HepG2 (cell line): ENCODE results near the gene P2RY11. TPM values are rescaled to one million over a fixed set of nuclear protein-coding genes. Genes with fewer than 3 reads are reported as not detected.

Experiments used
- ATF1 ChIP-seq: IDR thresholded peaks from 2 replicates; pipeline ENCODE4 v1.6.1; 2016; ENCODE audit warnings: mild to moderate bottlenecking, control low read depth
- BCL6 ChIP-seq: IDR thresholded peaks from 2 replicates; pipeline ENCODE4 v1.6.1; 2016; ENCODE audit warnings: missing genetic modification reagents, missing compliant biosample characterization
- BORCS8-MEF2B ChIP-seq: sonication (generic); formaldehyde crosslinking; IDR thresholded peaks from 2 replicates; pipeline ENCODE4 v1.8.0; 2022; ENCODE audit warnings: mild to moderate bottlenecking, missing genetic modification reagents
- HDAC6 ChIP-seq: fragments of 200-600 bp; sonication (generic); IDR thresholded peaks from 2 replicates; pipeline ENCODE4 v1.7.0; 2017; ENCODE audit warnings: mild to moderate bottlenecking, antibody characterized with exemption, low read length, low read depth
- ISX ChIP-seq: sonication (generic); formaldehyde crosslinking; conservative IDR thresholded peaks from 2 replicates; pipeline ENCODE4 v1.5.0; 2020; ENCODE audit warnings: missing genetic modification reagents
- MAFK ChIP-seq, 2 experiments: IDR thresholded peaks in 1 of 2; conservative IDR thresholded peaks in 1 of 2; 2 replicates each; pipeline ENCODE4 v1.6.1; 2011; ENCODE audit warnings: improper control_type of control experiment in 2 of 2, low read length in 2 of 2
- MAZ ChIP-seq, 2 experiments: sonication (generic) in 1 of 2; formaldehyde crosslinking in 1 of 2; IDR thresholded peaks; 2 replicates each; pipeline versions ENCODE4 v1.5.0 to v1.6.1; 2012 to 2020; ENCODE audit warnings: low read depth in 2 of 2, mild to moderate bottlenecking in 2 of 2, borderline replicate concordance in 1 of 2, improper control_type of control experiment in 1 of 2, low read length in 1 of 2, missing genetic modification reagents in 1 of 2, moderate library complexity in 1 of 2
- MED13 ChIP-seq: sonication (generic); formaldehyde crosslinking; IDR thresholded peaks from 2 replicates; pipeline ENCODE4 v1.5.0; 2020; ENCODE audit warnings: missing genetic modification reagents
- MTF1 ChIP-seq: sonication (generic); formaldehyde crosslinking; IDR thresholded peaks from 2 replicates; pipeline ENCODE4 v1.5.0; 2020; ENCODE audit warnings: missing genetic modification reagents
- NFE2L1 ChIP-seq: sonication (generic); formaldehyde crosslinking; IDR thresholded peaks from 2 replicates; pipeline ENCODE4 v1.4.0; 2020; ENCODE audit warnings: missing genetic modification reagents, mild to moderate bottlenecking, borderline replicate concordance
- TBX3 ChIP-seq: fragments of 450-650 bp; IDR thresholded peaks from 2 replicates; pipeline ENCODE4 v1.6.1; 2017; ENCODE audit warnings: antibody characterized with exemption, mild to moderate bottlenecking, inconsistent platforms, borderline replicate concordance
- ZIK1 ChIP-seq: sonication (generic); formaldehyde crosslinking; IDR thresholded peaks from 2 replicates; pipeline ENCODE4 v1.5.0; 2020; ENCODE audit warnings: mild to moderate bottlenecking, low read depth, missing genetic modification reagents, borderline replicate concordance
- ZNF354B ChIP-seq: sonication (generic); formaldehyde crosslinking; IDR thresholded peaks from 2 replicates; pipeline ENCODE4 v1.8.0; 2022; ENCODE audit warnings: mild to moderate bottlenecking, missing genetic modification reagents
- ZNF557 ChIP-seq: sonication (generic); formaldehyde crosslinking; IDR thresholded peaks from 2 replicates; pipeline ENCODE4 v1.4.0; 2020; ENCODE audit warnings: missing genetic modification reagents
- ZNF703 ChIP-seq: sonication (generic); formaldehyde crosslinking; IDR thresholded peaks from 2 replicates; pipeline ENCODE4 v1.5.1; 2020; ENCODE audit warnings: missing genetic modification reagents, mild to moderate bottlenecking, moderate library complexity, borderline replicate concordance
- polyA plus RNA-seq, 8 experiments: library from polyadenylated mRNA; depleted of rRNA in 3 of 8; stranded (reverse) in 7 of 8; unstranded in 1 of 8; fragments of >200 nt; fragmentation: Illumina TruSeq in 4 of 8; extraction: Trizol in 4 of 8; gene quantifications; 2 replicates each; pipeline versions ENCODE4 v1.2.1 to v1.2.3, GENCODE V29; 2011 to 2016; ENCODE audit warnings: low read depth in 4 of 8, missing spikeins in 1 of 8, mixed read lengths in 1 of 8; ENCODE audit not compliant: insufficient read depth in 1 of 8
- total RNA-seq, 5 experiments: library from RNA; depleted of rRNA; stranded (reverse); fragments of >200 nt; fragmentation: Illumina TruSeq; extraction: Trizol; gene quantifications; 2 replicates each; pipeline ENCODE4 v1.2.3, GENCODE V29; 2016; ENCODE audit warnings: low read depth in 1 of 5
- TF ChIP-seq, protein P1 (sequence below): sonication (generic); formaldehyde crosslinking; IDR thresholded peaks from 2 replicates; pipeline ENCODE4 v1.4.0; 2020; ENCODE audit warnings: missing genetic modification reagents
- TF ChIP-seq, protein P2 (sequence below): sonication (generic); formaldehyde crosslinking; IDR thresholded peaks from 2 replicates; pipeline ENCODE4 v1.4.0; 2020; ENCODE audit warnings: mild to moderate bottlenecking, missing genetic modification reagents
- TF ChIP-seq, protein P3 (sequence below): sonication (generic); formaldehyde crosslinking; IDR thresholded peaks from 2 replicates; pipeline ENCODE4 v1.5.1; 2020; ENCODE audit warnings: missing genetic modification reagents, mild to moderate bottlenecking, borderline replicate concordance

Gene P2RY11
- total and polyA plus RNA-seq, 2 of the 13 experiments (the other 11 are each of a cell fraction or from before 2014, with no cell fraction given): 4.0 to 7.8 TPM

DNA sequence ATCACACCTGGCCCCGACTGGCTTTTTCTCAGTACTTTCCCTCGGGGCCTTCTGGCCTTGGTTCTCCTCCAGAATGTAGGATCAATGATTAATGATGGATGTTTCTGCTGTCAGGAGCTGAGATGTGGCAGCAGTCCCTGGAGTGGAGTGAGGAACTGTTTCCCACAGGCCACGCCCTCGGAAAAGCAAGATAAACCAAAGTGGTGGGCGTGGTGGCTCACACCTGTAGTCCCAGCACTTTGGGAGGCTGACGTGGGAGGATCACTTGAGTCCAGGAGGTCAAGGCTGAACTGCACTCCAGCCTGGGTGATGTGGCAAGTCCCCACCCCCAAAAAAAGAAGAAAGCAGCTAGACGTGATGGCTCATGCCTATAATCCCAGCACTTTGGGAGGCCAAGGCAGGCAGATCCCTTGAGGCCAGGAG lies 32.5 kb upstream of the P2RY11 start (continued):
- TF ChIP-seq, protein P1, sequence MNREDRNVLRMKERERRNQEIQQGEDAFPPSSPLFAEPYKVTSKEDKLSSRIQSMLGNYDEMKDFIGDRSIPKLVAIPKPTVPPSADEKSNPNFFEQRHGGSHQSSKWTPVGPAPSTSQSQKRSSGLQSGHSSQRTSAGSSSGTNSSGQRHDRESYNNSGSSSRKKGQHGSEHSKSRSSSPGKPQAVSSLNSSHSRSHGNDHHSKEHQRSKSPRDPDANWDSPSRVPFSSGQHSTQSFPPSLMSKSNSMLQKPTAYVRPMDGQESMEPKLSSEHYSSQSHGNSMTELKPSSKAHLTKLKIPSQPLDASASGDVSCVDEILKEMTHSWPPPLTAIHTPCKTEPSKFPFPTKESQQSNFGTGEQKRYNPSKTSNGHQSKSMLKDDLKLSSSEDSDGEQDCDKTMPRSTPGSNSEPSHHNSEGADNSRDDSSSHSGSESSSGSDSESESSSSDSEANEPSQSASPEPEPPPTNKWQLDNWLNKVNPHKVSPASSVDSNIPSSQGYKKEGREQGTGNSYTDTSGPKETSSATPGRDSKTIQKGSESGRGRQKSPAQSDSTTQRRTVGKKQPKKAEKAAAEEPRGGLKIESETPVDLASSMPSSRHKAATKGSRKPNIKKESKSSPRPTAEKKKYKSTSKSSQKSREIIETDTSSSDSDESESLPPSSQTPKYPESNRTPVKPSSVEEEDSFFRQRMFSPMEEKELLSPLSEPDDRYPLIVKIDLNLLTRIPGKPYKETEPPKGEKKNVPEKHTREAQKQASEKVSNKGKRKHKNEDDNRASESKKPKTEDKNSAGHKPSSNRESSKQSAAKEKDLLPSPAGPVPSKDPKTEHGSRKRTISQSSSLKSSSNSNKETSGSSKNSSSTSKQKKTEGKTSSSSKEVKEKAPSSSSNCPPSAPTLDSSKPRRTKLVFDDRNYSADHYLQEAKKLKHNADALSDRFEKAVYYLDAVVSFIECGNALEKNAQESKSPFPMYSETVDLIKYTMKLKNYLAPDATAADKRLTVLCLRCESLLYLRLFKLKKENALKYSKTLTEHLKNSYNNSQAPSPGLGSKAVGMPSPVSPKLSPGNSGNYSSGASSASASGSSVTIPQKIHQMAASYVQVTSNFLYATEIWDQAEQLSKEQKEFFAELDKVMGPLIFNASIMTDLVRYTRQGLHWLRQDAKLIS: no peak
- TF ChIP-seq, protein P2, sequence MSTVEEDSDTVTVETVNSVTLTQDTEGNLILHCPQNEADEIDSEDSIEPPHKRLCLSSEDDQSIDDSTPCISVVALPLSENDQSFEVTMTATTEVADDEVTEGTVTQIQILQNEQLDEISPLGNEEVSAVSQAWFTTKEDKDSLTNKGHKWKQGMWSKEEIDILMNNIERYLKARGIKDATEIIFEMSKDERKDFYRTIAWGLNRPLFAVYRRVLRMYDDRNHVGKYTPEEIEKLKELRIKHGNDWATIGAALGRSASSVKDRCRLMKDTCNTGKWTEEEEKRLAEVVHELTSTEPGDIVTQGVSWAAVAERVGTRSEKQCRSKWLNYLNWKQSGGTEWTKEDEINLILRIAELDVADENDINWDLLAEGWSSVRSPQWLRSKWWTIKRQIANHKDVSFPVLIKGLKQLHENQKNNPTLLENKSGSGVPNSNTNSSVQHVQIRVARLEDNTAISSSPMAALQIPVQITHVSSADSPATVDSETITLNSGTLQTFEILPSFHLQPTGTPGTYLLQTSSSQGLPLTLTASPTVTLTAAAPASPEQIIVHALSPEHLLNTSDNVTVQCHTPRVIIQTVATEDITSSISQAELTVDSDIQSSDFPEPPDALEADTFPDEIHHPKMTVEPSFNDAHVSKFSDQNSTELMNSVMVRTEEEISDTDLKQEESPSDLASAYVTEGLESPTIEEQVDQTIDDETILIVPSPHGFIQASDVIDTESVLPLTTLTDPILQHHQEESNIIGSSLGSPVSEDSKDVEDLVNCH (CRISPR knock-in tag): no peak
- TF ChIP-seq ISX (no peak), MED13 (CRISPR knock-in tag) (no peak), MAFK (conservative IDR thresholded peaks at IDR 0.05 in 1 of 2, IDR thresholded peaks at IDR 0.05 in 1 of 2; ENCODE audit: low read length in 2 of 2) (no peak), ZNF703 (CRISPR knock-in tag) (no peak), ATF1 (CRISPR knock-in tag) (no peak), NFE2L1 (CRISPR knock-in tag) (no peak), MAZ (IDR thresholded peaks at IDR 0.05; ENCODE audit: borderline replicate concordance, low read depth, low read length) (no peak), MAZ (CRISPR knock-in tag; IDR thresholded peaks at IDR 0.05; ENCODE audit: low read depth) (no peak), TBX3 (no peak), HDAC6 (no peak), ZIK1 (no peak), BORCS8-MEF2B (CRISPR knock-in tag) (no peak), MTF1 (CRISPR knock-in tag) (no peak), ZNF557 (CRISPR knock-in tag) (no peak), ZNF354B (no peak), BCL6 (CRISPR knock-in tag) (peak; percentile 42; the same call in 1 of the 2 replicates)
- TF ChIP-seq, protein P3, sequence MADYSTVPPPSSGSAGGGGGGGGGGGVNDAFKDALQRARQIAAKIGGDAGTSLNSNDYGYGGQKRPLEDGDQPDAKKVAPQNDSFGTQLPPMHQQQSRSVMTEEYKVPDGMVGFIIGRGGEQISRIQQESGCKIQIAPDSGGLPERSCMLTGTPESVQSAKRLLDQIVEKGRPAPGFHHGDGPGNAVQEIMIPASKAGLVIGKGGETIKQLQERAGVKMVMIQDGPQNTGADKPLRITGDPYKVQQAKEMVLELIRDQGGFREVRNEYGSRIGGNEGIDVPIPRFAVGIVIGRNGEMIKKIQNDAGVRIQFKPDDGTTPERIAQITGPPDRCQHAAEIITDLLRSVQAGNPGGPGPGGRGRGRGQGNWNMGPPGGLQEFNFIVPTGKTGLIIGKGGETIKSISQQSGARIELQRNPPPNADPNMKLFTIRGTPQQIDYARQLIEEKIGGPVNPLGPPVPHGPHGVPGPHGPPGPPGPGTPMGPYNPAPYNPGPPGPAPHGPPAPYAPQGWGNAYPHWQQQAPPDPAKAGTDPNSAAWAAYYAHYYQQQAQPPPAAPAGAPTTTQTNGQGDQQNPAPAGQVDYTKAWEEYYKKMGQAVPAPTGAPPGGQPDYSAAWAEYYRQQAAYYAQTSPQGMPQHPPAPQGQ (CRISPR knock-in tag): no peak
